C4-2B (cell line): ENCODE results near the gene RGS17.

Experiments
- H3K27ac ChIP-seq: fragments of 450-650 bp; 2 replicates; pipeline ENCODE4 v1.5.1; 2017
- ZFX ChIP-seq: fragments of 450-650 bp; IDR thresholded peaks from 2 replicates; pipeline ENCODE4 v1.6.1; 2017
- TF ChIP-seq, protein P1 (sequence below): fragments of 450-650 bp; conservative IDR thresholded peaks from 2 replicates; pipeline ENCODE4 v1.5.1; 2017; ENCODE audit warnings: mild to moderate bottlenecking

Gene RGS17

DNA sequence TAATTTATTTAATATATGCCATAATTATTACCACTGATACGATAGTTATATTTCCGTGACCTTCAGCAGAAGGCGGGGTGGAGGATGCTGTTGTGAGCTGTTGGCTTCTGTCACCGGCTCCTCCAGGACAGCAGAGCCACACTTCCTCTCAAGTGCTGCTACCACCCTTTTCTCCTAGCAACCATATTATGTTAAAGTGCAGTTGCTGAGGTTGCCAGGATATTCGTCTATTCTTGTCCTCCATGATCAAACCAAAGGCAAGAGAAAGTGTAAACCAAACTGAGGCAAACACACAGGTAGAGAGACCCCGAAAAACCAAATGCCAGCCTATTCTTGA lies 27.8 kb downstream of the RGS17 start:
- no peak for TF ChIP-seq ZFX
- TF ChIP-seq, protein P1, sequence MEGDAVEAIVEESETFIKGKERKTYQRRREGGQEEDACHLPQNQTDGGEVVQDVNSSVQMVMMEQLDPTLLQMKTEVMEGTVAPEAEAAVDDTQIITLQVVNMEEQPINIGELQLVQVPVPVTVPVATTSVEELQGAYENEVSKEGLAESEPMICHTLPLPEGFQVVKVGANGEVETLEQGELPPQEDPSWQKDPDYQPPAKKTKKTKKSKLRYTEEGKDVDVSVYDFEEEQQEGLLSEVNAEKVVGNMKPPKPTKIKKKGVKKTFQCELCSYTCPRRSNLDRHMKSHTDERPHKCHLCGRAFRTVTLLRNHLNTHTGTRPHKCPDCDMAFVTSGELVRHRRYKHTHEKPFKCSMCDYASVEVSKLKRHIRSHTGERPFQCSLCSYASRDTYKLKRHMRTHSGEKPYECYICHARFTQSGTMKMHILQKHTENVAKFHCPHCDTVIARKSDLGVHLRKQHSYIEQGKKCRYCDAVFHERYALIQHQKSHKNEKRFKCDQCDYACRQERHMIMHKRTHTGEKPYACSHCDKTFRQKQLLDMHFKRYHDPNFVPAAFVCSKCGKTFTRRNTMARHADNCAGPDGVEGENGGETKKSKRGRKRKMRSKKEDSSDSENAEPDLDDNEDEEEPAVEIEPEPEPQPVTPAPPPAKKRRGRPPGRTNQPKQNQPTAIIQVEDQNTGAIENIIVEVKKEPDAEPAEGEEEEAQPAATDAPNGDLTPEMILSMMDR, result no peak
- H3K27ac ChIP-seq, result no peak overlapping the region

DNA sequence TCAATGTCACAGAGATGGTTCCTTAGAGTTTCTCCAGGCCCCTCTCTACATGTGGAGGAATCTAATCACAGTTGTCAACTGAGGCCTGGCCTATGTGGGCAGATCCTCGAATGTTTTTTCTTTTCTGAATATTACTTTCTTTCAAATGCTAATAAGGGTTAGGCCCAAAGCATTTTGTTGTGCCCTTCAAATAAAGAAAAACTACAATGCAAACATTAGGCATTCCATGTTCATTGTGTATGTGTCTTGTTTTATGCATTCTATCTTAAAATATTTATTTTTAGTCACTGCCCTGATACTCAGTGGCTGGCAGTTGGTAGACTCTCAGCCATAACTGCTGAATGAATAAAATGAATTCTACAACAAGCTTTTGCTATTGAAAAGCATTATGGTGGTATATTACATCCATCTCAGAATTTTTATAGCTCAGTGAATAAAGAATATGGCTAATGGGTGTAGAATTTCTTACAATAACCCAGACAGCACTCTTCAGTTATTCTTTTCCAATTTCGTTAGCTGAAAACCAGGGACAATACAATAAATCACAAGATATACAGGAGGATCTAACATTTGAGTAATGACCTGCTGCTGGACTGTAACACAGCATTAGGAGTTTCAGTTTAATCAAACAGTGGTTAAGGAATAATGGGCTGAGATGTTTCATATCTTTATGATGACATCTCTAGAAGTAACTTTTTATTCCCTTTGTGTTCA lies 28.3 kb downstream of the RGS17 start:
- TF ChIP-seq ZFX, result no peak
- TF ChIP-seq, protein P1, result no peak
- H3K27ac ChIP-seq, result no peak overlapping the region

DNA sequence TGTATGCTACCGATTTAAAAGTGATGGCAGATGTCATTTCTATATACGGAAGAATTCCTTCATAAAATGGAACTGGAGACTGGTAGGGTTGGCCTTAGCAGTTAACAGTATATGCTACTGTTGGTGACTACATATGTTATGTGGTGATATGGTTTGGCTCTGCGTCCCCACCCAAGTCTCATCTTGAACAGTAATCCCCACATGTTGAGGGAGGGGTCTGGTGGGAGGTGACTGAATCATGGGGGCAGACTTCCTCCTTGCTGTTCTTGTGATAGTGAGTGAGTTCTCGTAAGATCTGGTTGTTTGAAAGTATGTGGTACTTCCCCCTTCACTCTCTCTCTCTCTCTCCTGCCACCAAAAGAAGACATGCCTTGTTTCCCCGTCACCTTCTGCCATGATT lies 29.6 kb downstream of the RGS17 start:
- TF ChIP-seq, protein P1, result no peak
- TF ChIP-seq ZFX, result no peak
- H3K27ac ChIP-seq, result no peak overlapping the region

DNA sequence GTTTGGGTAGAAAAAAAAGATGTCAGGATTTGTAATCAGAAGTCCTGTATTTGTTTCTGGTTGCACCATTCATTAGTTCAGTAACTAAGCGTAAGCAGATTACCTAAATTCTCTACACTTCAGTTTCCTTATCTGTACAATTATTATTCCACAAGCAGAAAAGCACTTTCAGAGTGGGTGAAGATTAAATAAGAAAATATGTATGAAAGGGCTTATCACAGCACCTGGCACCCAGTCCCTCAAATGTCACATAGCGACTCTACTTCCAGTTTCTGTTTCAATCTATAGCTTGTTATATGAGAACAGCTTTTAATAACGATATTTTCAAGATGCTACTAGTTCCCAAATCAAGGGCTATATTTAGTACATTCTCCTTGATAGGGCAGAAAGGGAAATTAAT lies 31.4 kb downstream of the RGS17 start:
- no peak overlapping the region for H3K27ac ChIP-seq
- TF ChIP-seq, protein P1, result no peak
- no peak for TF ChIP-seq ZFX

DNA sequence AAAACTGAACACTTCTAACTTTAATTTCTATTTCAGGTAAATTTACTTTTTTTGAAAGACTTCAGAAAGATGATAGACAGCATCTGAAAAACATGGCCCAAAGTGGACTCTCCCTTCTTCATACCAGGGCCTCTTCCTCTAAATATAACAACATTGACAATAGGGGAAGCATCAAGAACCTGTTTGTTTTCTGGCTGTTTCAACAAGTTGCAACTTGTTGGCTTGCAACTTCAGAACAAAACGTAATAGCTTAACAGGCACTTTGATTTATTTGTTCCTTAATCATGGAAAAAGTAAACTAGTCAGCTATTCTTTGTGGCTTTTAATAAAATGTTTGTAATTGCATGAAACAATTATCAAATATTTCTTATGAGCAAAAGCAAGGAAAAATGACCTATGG lies 34.3 kb downstream of the RGS17 start:
- H3K27ac ChIP-seq, result no peak overlapping the region
- TF ChIP-seq, protein P1, result no peak
- TF ChIP-seq ZFX, result no peak

DNA sequence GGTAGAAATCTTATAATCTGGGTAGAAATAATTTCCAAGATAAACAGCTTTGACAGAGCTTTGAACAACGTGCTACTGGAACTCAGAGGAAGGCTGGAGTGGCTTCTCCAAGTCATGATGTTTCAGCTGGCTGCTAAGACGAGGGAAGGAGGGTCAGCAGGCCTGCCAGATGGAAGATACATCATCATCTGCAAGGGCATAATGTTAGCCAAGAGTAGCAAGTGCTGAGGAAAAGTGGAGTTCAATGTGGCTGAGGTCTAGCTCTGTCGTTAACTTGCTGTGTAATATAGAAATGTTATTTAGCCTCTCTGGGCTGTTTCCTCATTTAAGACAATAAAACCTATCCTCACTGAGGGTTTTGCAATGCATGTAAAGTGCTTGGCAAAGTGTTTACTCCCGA lies 35.1 kb downstream of the RGS17 start:
- TF ChIP-seq ZFX, result no peak
- TF ChIP-seq, protein P1, result no peak
- no peak overlapping the region for H3K27ac ChIP-seq

DNA sequence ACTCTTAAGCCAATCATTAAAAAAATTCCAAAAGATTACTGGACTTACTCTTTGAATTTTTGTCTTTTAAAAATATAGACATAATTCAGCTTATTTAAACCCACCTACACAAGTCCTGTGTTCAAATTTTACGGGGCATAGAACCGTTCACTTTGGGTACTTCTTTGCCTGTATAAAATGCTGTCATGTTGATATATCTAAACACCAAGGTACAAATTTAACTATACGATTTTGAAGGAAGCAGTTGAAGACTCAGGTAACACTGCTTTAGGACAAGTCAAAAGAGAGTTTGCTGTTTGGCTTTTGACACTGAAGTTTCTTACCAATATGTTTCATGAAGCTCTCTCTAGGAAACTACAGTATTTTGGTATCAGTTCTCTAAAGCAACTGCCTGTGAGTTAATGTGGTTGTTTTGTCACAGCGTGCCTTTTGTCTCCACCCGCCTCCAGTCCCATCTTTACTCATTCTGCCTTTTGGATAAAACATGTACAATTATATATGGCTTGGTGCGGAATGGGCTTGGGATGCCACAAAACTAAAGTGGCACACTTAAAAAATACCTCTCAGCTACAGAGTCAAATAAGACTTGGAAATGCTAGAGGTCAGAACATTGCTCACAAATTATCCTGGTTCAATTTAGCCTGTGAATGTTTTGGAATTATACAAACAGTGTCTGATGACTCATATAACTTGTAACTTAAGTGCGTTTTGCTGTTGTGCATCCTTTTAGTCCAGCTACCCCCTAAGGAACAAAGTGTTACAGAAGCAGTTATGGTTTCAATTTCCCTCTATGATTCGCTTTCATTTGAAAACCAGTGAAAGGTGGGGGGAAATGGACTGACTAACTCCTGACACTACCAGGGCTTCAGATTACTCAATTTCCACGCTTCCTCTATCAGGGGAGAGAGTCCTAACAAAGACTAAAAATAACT lies 38.7 kb downstream of the RGS17 start:
- TF ChIP-seq, protein P1, result no peak
- no peak for TF ChIP-seq ZFX
- H3K27ac ChIP-seq, result no peak overlapping the region
